ENCODE results near the gene RBP2.

GRCh38 chr3:139443186-139443585, 33.1 kb downstream of the RBP2 start:
- TF ChIP-seq, protein P1, sequence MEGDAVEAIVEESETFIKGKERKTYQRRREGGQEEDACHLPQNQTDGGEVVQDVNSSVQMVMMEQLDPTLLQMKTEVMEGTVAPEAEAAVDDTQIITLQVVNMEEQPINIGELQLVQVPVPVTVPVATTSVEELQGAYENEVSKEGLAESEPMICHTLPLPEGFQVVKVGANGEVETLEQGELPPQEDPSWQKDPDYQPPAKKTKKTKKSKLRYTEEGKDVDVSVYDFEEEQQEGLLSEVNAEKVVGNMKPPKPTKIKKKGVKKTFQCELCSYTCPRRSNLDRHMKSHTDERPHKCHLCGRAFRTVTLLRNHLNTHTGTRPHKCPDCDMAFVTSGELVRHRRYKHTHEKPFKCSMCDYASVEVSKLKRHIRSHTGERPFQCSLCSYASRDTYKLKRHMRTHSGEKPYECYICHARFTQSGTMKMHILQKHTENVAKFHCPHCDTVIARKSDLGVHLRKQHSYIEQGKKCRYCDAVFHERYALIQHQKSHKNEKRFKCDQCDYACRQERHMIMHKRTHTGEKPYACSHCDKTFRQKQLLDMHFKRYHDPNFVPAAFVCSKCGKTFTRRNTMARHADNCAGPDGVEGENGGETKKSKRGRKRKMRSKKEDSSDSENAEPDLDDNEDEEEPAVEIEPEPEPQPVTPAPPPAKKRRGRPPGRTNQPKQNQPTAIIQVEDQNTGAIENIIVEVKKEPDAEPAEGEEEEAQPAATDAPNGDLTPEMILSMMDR (IDR thresholded peaks at IDR 0.05; ENCODE audit: poor library complexity) = no peak
- TF ChIP-seq EZH2 (IDR thresholded peaks at IDR 0.05; ENCODE audit: borderline replicate concordance) = no peak
- TF ChIP-seq EZH2phosphoT487 (IDR thresholded peaks at IDR 0.05; ENCODE audit: low read depth, severe bottlenecking, unreplicated experiment) = no peak

Data from hepatocyte (in vitro differentiated cells).